ENCODE results near the gene CYP3A7.
"Not testable (repeated sequence)": the region's sequence is repeated elsewhere in the genome, so short reads cannot be mapped to it uniquely, and the experiment has no call there.

CYP3A7 gene

GRCh38 chr7:99734987-99735386 is at the start of gene CYP3A7:
CYP3A7 (minus strand) TSS chr7:99735196; CDS start chr7:99735093, 103 bp downstream.
- no peak for DNase-seq (ENCODE audit: low spot score)

- DNase-seq (ENCODE audit: low spot score): no peak
Measured at GRCh38 chr7:99784007-99784406, 49.0 kb upstream of the CYP3A7 start, which contains the start of gene CYP3A4. CYP3A4 (minus strand) TSS chr7:99784184; CDS start chr7:99784081, 103 bp downstream.

GRCh38 chr7:99782012-99782953 is 47.3 kb upstream of the CYP3A7 start:
- no peak for DNase-seq (ENCODE audit: low spot score)

- no peak for DNase-seq (ENCODE audit: low spot score)
Measured at GRCh38 chr7:99780588-99780987, 45.6 kb upstream of the CYP3A7 start.

- DNase-seq (ENCODE audit: low spot score): no peak
Measured at GRCh38 chr7:99779949-99780348, 45.0 kb upstream of the CYP3A7 start.

- no peak for DNase-seq (ENCODE audit: low spot score)
Measured at GRCh38 chr7:99778880-99779279, 43.9 kb upstream of the CYP3A7 start.

- DNase-seq (ENCODE audit: low spot score): not testable (repeated sequence)
Measured at GRCh38 chr7:99773395-99773794, 38.4 kb upstream of the CYP3A7 start.

GRCh38 chr7:99772565-99772964 is 37.6 kb upstream of the CYP3A7 start:
- DNase-seq (ENCODE audit: low spot score): no peak

GRCh38 chr7:99769494-99769893 is 34.5 kb upstream of the CYP3A7 start:
- not testable (repeated sequence) for DNase-seq (ENCODE audit: low spot score)

- DNase-seq (ENCODE audit: low spot score): no peak
Measured at GRCh38 chr7:99768471-99768870, 33.5 kb upstream of the CYP3A7 start.

- DNase-seq (ENCODE audit: low spot score): no peak
Measured at GRCh38 chr7:99767662-99768061, 32.7 kb upstream of the CYP3A7 start.

GRCh38 chr7:99766484-99767099 is 31.6 kb upstream of the CYP3A7 start:
- DNase-seq (ENCODE audit: low spot score): no peak

GRCh38 chr7:99764478-99764877 is 29.5 kb upstream of the CYP3A7 start:
- no peak for DNase-seq (ENCODE audit: low spot score)

- no peak for DNase-seq (ENCODE audit: low spot score)
Measured at GRCh38 chr7:99762680-99763327, 27.8 kb upstream of the CYP3A7 start.

GRCh38 chr7:99755085-99755484 is 20.1 kb upstream of the CYP3A7 start:
- DNase-seq (ENCODE audit: low spot score): no peak

- no peak for DNase-seq (ENCODE audit: low spot score)
Measured at GRCh38 chr7:99752356-99752755, 17.4 kb upstream of the CYP3A7 start.

GRCh38 chr7:99751322-99752052 is 16.5 kb upstream of the CYP3A7 start:
- DNase-seq (ENCODE audit: low spot score): not testable (repeated sequence)

GRCh38 chr7:99748846-99749579 is 14.0 kb upstream of the CYP3A7 start:
- no peak for DNase-seq (ENCODE audit: low spot score)

GRCh38 chr7:99746915-99747314 is 11.9 kb upstream of the CYP3A7 start:
- DNase-seq (ENCODE audit: low spot score): not testable (repeated sequence)

- DNase-seq (ENCODE audit: low spot score): not testable (repeated sequence)
Measured at GRCh38 chr7:99745395-99745794, 10.4 kb upstream of the CYP3A7 start.

- DNase-seq (ENCODE audit: low spot score): no peak
Measured at GRCh38 chr7:99742737-99743394, 7.9 kb upstream of the CYP3A7 start.
